ENCODE measurements around the gene RBMS2. TPM values are rescaled to one million over a fixed set of nuclear protein-coding genes. Genes with fewer than 3 reads are reported as not detected.

RBMS2 gene
- total RNA-seq = 12.9 and 21.6 TPM in 2 replicates

DNA sequence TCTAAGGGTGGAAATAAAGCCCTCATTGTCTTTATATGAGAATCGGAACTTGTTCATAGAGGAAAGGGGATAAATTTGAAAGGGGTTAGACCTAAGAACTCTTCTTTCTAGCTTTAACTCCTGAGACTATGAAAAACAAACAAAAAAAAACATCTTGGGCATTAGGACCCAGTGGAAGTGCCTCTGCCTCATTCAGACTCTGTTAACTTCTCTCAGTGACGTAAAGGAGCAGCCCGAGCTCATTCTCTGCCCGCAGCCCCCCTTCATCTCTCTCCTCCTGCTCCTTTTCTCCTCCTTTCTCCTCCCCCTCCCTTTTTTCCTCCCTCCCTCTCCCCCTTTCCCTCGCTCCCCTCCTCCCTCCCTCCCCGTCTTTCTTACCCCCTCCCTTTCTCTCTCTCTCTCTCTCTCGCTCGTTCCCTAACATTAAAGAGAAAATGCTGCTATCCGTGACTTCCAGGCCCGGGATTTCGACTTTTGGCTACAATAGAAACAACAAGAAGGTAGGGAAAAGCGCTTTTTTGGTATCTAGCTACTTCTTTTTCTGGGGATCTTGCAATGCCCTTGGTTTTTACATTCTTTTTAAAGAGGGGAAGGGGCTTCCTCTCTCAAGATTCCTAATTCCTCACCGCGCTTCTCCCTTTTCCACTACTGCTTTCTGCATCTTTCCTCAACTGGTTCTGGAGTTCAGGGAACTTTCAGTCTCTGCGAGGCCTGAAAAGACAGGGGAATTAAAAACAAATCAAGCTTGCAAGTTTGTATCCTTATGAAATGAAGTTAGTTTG is at the start of gene RBMS2:
Gene RBMS2, plus strand, starts transcription at position 231 of the 782 bp plus-strand sequence. Its CDS starts 204 bp downstream, at position 435.

GRCh38 chr12:56488041-56488955 is 33.3 kb upstream of the RBMS2 start, which contains the start of gene GLS2:
Gene GLS2, minus strand, starts transcription at chr12:56488161. Its CDS starts 43 bp downstream, at chr12:56488118.

DNA sequence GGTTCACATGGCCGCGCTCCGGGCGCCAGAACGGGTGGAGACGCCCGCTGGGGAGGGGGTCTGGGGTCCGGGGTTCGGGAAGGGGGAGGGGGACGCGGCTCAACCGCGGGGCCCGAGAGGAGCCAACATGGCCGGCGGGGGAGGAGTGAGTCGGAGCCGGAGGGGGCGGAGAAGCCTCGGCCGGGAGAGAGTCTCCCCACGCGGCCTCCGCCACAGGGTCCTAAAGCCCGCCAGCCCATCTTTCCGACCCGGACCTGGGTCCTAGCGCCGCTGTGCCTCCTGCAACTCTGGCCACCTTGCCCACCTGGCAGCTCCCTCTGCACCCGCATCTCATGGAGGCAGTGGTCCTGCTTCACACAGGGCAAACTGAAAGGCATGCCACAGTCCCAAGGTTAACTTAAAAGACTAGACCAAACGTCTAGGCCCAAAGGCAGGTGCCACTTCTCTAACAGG is 108.6 kb downstream of the RBMS2 start, which contains the start of gene BAZ2A:
Gene BAZ2A, minus strand, starts transcription at position 147 of the 453 bp plus-strand sequence. CDS start 12,796 bp downstream, outside the sequence.

Other genes starting within 250 kb of the RBMS2 start
- gene CS, start 221.5 kb upstream of the RBMS2 start, total RNA-seq = 111 and 144 TPM in 2 replicates
- 78.9 and 88.9 TPM in 2 replicates for gene CNPY2, start 205.8 kb upstream of the RBMS2 start, total RNA-seq
- gene PAN2, start 187.8 kb upstream of the RBMS2 start, total RNA-seq = 12.6 and 15.4 TPM in 2 replicates
- 0.92 TPM in 1 of 2 replicates, not detected in the other for gene IL23A, start 182.9 kb upstream of the RBMS2 start, total RNA-seq
- 36.3 and 37.5 TPM in 2 replicates for gene STAT2, start 161.7 kb upstream of the RBMS2 start, total RNA-seq
- gene APOF, start 159.0 kb upstream of the RBMS2 start, total RNA-seq = not detected in 2 replicates
- 14.2 and 17.8 TPM in 2 replicates for gene TIMELESS, start 72.4 kb upstream of the RBMS2 start, total RNA-seq
- gene MIP, start 67.2 kb upstream of the RBMS2 start, total RNA-seq = not detected in 2 replicates
- gene SPRYD4, start 53.2 kb upstream of the RBMS2 start, total RNA-seq = 1.9 and 2.0 TPM in 2 replicates
- 4.2 and 6.0 TPM in 2 replicates for gene GLS2, start 33.7 kb upstream of the RBMS2 start, total RNA-seq
- gene BAZ2A, start 108.5 kb downstream of the RBMS2 start, total RNA-seq = 26.1 and 42.3 TPM in 2 replicates
- gene ATP5F1B, start 124.2 kb downstream of the RBMS2 start, total RNA-seq = 634 and 662 TPM in 2 replicates
- 84.1 and 139 TPM in 2 replicates for gene PTGES3, start 166.5 kb downstream of the RBMS2 start, total RNA-seq
- 1,159 and 1,186 TPM in 2 replicates for gene NACA, start 203.5 kb downstream of the RBMS2 start, total RNA-seq
- gene PRIM1, start 230.5 kb downstream of the RBMS2 start, total RNA-seq = 18.3 and 21.9 TPM in 2 replicates
- 0.35 and 0.65 TPM in 2 replicates for gene HSD17B6, start 241.5 kb downstream of the RBMS2 start, total RNA-seq

All from airway epithelial cell (primary cell).